K562 (cell line): ENCODE measurements around the gene PPT1. TPM values are rescaled to one million over a fixed set of nuclear protein-coding genes. Genes with fewer than 3 reads are reported as not detected.

Experiments
- CBFA2T2 ChIP-seq: fragments of 450-650 bp; conservative IDR thresholded peaks from 2 replicates; pipeline ENCODE4 v1.6.1; 2017; ENCODE audit warnings: mild to moderate bottlenecking
- CLOCK ChIP-seq: fragments of 250-450 bp; sonication (Bioruptor Pico); IDR thresholded peaks from 2 replicates; pipeline ENCODE4 v1.4.0; 2020; ENCODE audit warnings: mild to moderate bottlenecking, moderate library complexity, borderline replicate concordance
- ERF ChIP-seq: fragments of 450-650 bp; formaldehyde crosslinking; IDR thresholded peaks from 2 replicates; pipeline ENCODE4 v1.4.0; 2020; ENCODE audit warnings: mild to moderate bottlenecking, mixed read lengths
- HNRNPUL1 ChIP-seq: fragments of 200-400 bp; formaldehyde crosslinking; IDR thresholded peaks from 2 replicates; pipeline ENCODE4 v1.6.1; 2017; ENCODE audit warnings: low read length
- MCM7 ChIP-seq, 2 experiments: fragments of 450-650 bp; IDR thresholded peaks; 2 replicates each; pipeline ENCODE4 v1.6.1; 2016 to 2018
- MITF ChIP-seq: IDR thresholded peaks from 2 replicates; pipeline ENCODE4 v1.6.1; 2014; ENCODE audit warnings: antibody characterized with exemption
- NFXL1 ChIP-seq: fragments of 450-650 bp; formaldehyde crosslinking; IDR thresholded peaks from 2 replicates; pipeline ENCODE4 v1.4.0; 2021; ENCODE audit warnings: mild to moderate bottlenecking
- NFYB ChIP-seq: IDR thresholded peaks from 2 replicates; pipeline ENCODE4 v1.6.1; 2011; ENCODE audit warnings: mild to moderate bottlenecking, moderate library complexity; ENCODE audit not compliant: insufficient read length; ENCODE audit errors: extremely low read depth
- NR2C2 ChIP-seq, 2 experiments: fragments of 200-800 bp in 1 of 2; sonication (Bioruptor generic) in 1 of 2; sonication (generic) in 1 of 2; formaldehyde crosslinking in 1 of 2; IDR thresholded peaks; 2 replicates each; pipeline versions ENCODE4 v1.6.1 to v1.8.0; 2016 to 2022; ENCODE audit warnings: mild to moderate bottlenecking in 1 of 2, missing compliant biosample characterization in 1 of 2, missing genetic modification characterization in 1 of 2, missing genetic modification reagents in 1 of 2
- RERE ChIP-seq: sonication (generic); formaldehyde crosslinking; IDR thresholded peaks from 2 replicates; pipeline ENCODE4 v1.8.0; 2023; ENCODE audit warnings: missing genetic modification reagents, mild to moderate bottlenecking, borderline replicate concordance
- TAF15 ChIP-seq: fragments of 200-400 bp; formaldehyde crosslinking; IDR thresholded peaks from 2 replicates; pipeline ENCODE4 v1.6.1; 2017; ENCODE audit warnings: mild to moderate bottlenecking, low read depth, low read length, moderate library complexity
- TCF15 ChIP-seq: fragments of 250-450 bp; sonication (Bioruptor Pico); IDR thresholded peaks from 2 replicates; pipeline ENCODE4 v1.8.0; 2022; ENCODE audit warnings: moderate library complexity, mild to moderate bottlenecking, inconsistent platforms
- TEAD1 ChIP-seq, 2 experiments: fragments of 450-650 bp in 1 of 2; sonication (generic) in 1 of 2; formaldehyde crosslinking; IDR thresholded peaks; 2 replicates each; pipeline versions ENCODE4 v1.4.0 to v1.8.0; 2020 to 2022; ENCODE audit warnings: mild to moderate bottlenecking in 2 of 2, missing genetic modification reagents in 1 of 2
- USF2 ChIP-seq: sonication (generic); formaldehyde crosslinking; IDR thresholded peaks from 2 replicates; pipeline ENCODE4 v1.5.0; 2020; ENCODE audit warnings: missing genetic modification reagents
- ZNF445 ChIP-seq: fragments of 250-450 bp; sonication (Bioruptor Pico); IDR thresholded peaks from 2 replicates; pipeline ENCODE4 v1.4.0; 2020; ENCODE audit warnings: low read depth, mild to moderate bottlenecking, moderate library complexity
- polyA plus RNA-seq, 8 experiments: library from polyadenylated mRNA; depleted of rRNA in 4 of 8; stranded (reverse) in 5 of 8; unstranded in 3 of 8; fragments of >200 nt; fragmentation: Nextera tagmentation in 2 of 8; fragmentation: Illumina TruSeq in 1 of 8; extraction: Ambion mirVana in 2 of 8; extraction: Trizol in 1 of 8; gene quantifications; 2 replicates each; pipeline versions ENCODE4 v1.2.1 to v1.2.3, GENCODE V29; 2011 to 2014; ENCODE audit warnings: inconsistent platforms in 1 of 8, missing spikeins in 1 of 8
- total RNA-seq, 7 experiments: library from RNA; depleted of rRNA in 6 of 7; stranded (reverse); fragments of >200 nt in 6 of 7; fragmentation: Illumina TruSeq in 2 of 7; extraction: Trizol in 2 of 7; gene quantifications; 2 replicates each; pipeline versions ENCODE4 v1.2.1 to v1.2.3, GENCODE V29; 2011 to 2021; ENCODE audit warnings: low replicate concordance in 1 of 7

PPT1 gene
- total and polyA plus RNA-seq, 9 of the 15 experiments (the other 6 are each of a cell fraction or from before 2014, with no cell fraction given): 72.2 to 285 (median 143) TPM

GRCh38 chr1:40040511-40041465 lies 56.3 kb downstream of the PPT1 start, which contains the start of gene CAP1 (continued):
- TF ChIP-seq HNRNPUL1: no peak
- no peak for TF ChIP-seq MITF
- peak; percentile 80 for TF ChIP-seq USF2 (CRISPR knock-in tag)
- TF ChIP-seq NFXL1 (CRISPR knock-in tag): no peak
- TF ChIP-seq MCM7 (IDR thresholded peaks at IDR 0.05): no peak
- no peak for TF ChIP-seq TAF15
- TF ChIP-seq RERE: no peak
- TF ChIP-seq NFYB: no peak
- TF ChIP-seq ZNF445 (CRISPR knock-in tag): no peak
- TF ChIP-seq ERF (CRISPR knock-in tag): peak; percentile 68; the same call in 1 of the 2 replicates
- TF ChIP-seq CLOCK (CRISPR knock-in tag): no peak
- TF ChIP-seq TEAD1 (CRISPR knock-in tag; IDR thresholded peaks at IDR 0.05): no peak; a peak in 1 of 4 replicates
- TF ChIP-seq TCF15 (CRISPR knock-in tag): no peak
- no peak for TF ChIP-seq CBFA2T2
- no peak; the same call in 1 of the 2 replicates for TF ChIP-seq NR2C2 (CRISPR knock-in tag; IDR thresholded peaks at IDR 0.05)
- peak; percentile 88 for TF ChIP-seq NR2C2 (tag; IDR thresholded peaks at IDR 0.05)
